Transverse colon (tissue), 4 donors: ENCODE results near the gene RCBTB1.

Source experiments
- POLR2AphosphoS5 ChIP-seq, 3 donors: sonication (generic); formaldehyde crosslinking; IDR thresholded peaks; one replicate each; pipeline ENCODE4 v1.6.1; 2016; ENCODE audit warnings: antibody characterized with exemption in 3 of 3
- TF ChIP-seq, protein P1 (sequence below), 5 experiments: fragments of 200-600 bp in 3 of 5; fragments of 450-650 bp in 2 of 5; sonication (generic) in 3 of 5; IDR thresholded peaks; 1 replicate in 2 of 5; 2 replicates in 3 of 5; pipeline ENCODE4 v1.5.1; 2016 to 2017; ENCODE audit warnings: antibody characterized with exemption in 5 of 5, inconsistent platforms in 3 of 5, mild to moderate bottlenecking in 2 of 5, moderate library complexity in 1 of 5

DNA sequence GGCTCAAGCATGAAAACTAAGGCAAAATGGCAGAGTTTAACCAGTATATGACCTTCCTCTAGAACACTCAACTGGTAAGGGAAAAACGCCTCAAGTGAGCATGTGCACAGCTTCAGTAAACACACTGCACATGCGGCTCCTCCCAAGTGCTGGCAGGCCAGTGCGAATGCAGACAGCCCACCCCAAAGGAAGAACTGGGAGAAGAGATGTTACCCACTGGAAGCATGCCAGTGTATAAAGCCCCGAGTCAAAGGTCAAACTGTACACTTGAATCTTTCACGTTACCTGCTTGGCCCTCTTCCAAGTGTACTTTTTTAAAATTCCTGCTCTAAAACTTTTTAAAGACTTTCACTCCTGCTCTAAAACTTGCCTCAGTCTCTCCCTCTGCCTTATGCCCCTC is 19.2 kb upstream of the RCBTB1 start:
- TF ChIP-seq, protein P1, sequence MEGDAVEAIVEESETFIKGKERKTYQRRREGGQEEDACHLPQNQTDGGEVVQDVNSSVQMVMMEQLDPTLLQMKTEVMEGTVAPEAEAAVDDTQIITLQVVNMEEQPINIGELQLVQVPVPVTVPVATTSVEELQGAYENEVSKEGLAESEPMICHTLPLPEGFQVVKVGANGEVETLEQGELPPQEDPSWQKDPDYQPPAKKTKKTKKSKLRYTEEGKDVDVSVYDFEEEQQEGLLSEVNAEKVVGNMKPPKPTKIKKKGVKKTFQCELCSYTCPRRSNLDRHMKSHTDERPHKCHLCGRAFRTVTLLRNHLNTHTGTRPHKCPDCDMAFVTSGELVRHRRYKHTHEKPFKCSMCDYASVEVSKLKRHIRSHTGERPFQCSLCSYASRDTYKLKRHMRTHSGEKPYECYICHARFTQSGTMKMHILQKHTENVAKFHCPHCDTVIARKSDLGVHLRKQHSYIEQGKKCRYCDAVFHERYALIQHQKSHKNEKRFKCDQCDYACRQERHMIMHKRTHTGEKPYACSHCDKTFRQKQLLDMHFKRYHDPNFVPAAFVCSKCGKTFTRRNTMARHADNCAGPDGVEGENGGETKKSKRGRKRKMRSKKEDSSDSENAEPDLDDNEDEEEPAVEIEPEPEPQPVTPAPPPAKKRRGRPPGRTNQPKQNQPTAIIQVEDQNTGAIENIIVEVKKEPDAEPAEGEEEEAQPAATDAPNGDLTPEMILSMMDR (IDR thresholded peaks at IDR 0.05) = no peak
- TF ChIP-seq POLR2AphosphoS5 (IDR thresholded peaks at IDR 0.05) = no peak
